HG03103 (cell line): ENCODE data around the gene TRAF3.
"Not testable (repeated sequence)": the region's sequence is repeated elsewhere in the genome, so short reads cannot be mapped to it uniquely, and the experiment has no call there.

ENCODE experiments used
- ATAC-seq: cut with Tn5 transposase; IDR thresholded peaks from one replicate; pipeline ENCODE4 v1.9.1; 2021; ENCODE audit warnings: low read depth; ENCODE audit not compliant: unreplicated experiment

The TRAF3 gene

GRCh38 chr14:102826161-102826560 is 48.9 kb downstream of the TRAF3 start:
- no peak for ATAC-seq

GRCh38 chr14:102826751-102827675 is 49.8 kb downstream of the TRAF3 start:
- no peak for ATAC-seq

- ATAC-seq: no peak
These were observed 50.5 kb downstream of the TRAF3 start for GRCh38 chr14:102827716-102828115.

- no peak for ATAC-seq
These were observed 50.9 kb downstream of the TRAF3 start for GRCh38 chr14:102828151-102828550.

- ATAC-seq: no peak
These were observed 51.8 kb downstream of the TRAF3 start for GRCh38 chr14:102829016-102829548.

- ATAC-seq: no peak
These were observed 53.3 kb downstream of the TRAF3 start for GRCh38 chr14:102830474-102831045.

- no peak for ATAC-seq
These were observed 54.0 kb downstream of the TRAF3 start for GRCh38 chr14:102831163-102831804.

- no peak for ATAC-seq
These were observed 56.1 kb downstream of the TRAF3 start for GRCh38 chr14:102833341-102833740.

GRCh38 chr14:102833991-102834390 is 56.7 kb downstream of the TRAF3 start:
- ATAC-seq: no peak

- no peak for ATAC-seq
These were observed 58.7 kb downstream of the TRAF3 start for GRCh38 chr14:102835959-102836358.

GRCh38 chr14:102837120-102837519 is 59.9 kb downstream of the TRAF3 start:
- not testable (repeated sequence) for ATAC-seq

- ATAC-seq: no peak
These were observed 61.3 kb downstream of the TRAF3 start for GRCh38 chr14:102838501-102838900.

- no peak for ATAC-seq
These were observed 62.9 kb downstream of the TRAF3 start for GRCh38 chr14:102840115-102840514.

- no peak for ATAC-seq
These were observed 63.7 kb downstream of the TRAF3 start for GRCh38 chr14:102840771-102841528.

- ATAC-seq: no peak
These were observed 71.7 kb downstream of the TRAF3 start for GRCh38 chr14:102848830-102849525.

- ATAC-seq: no peak
These were observed 72.5 kb downstream of the TRAF3 start for GRCh38 chr14:102849526-102850379.

GRCh38 chr14:102853648-102854047 is 76.4 kb downstream of the TRAF3 start:
- ATAC-seq: no peak

GRCh38 chr14:102854091-102854703 is 76.9 kb downstream of the TRAF3 start:
- no peak for ATAC-seq

- no peak for ATAC-seq
These were observed 78.9 kb downstream of the TRAF3 start for GRCh38 chr14:102856179-102856578.
